Brain microvascular endothelial cell (primary cell): Measurements from ENCODE around the gene TTC23L.

Experiments used
- DNase-seq: peaks from one replicate; pipeline ENCODE4 v3.0.0-alpha.2; 2020
- H3K27ac ChIP-seq: fragments of 250-450 bp; sonication (Bioruptor Pico); 2 replicates; pipeline ENCODE4 v1.5.1; 2020; ENCODE audit warnings: mild to moderate bottlenecking, moderate library complexity
- H3K27me3 ChIP-seq: fragments of 250-450 bp; sonication (Bioruptor Pico); replicated peaks from 2 replicates; pipeline ENCODE4 v1.5.1; 2020; ENCODE audit warnings: mild to moderate bottlenecking
- H3K36me3 ChIP-seq: fragments of 250-450 bp; sonication (Bioruptor Pico); replicated peaks from 2 replicates; pipeline ENCODE4 v1.5.1; 2020; ENCODE audit warnings: mild to moderate bottlenecking
- H3K4me3 ChIP-seq: 2 replicates; pipeline ENCODE4 v1.5.1; 2011; ENCODE audit warnings: low read depth, mild to moderate bottlenecking, control low read depth, low read length, moderate library complexity
- CTCF ChIP-seq: IDR thresholded peaks from 2 replicates; pipeline ENCODE4 v1.5.1; 2011; ENCODE audit warnings: low read depth, mild to moderate bottlenecking, moderate library complexity, low read length, control low read depth, inconsistent platforms; ENCODE audit errors: missing control alignments
- in situ Hi-C: cut with HindIII; loops from 2 replicates; pipeline ENCODE4 v1.10.0; 2017; ENCODE audit warnings: low sequenced_read_pairs, low pct_ligation_motif_present

Gene TTC23L

GRCh38 chr5:34803974-34804732 lies 34.8 kb upstream of the TTC23L start:
- Histone ChIP-seq H3K27ac (no peak overlapping the region), H3K36me3 (peaks cover 78% of the 10 kb centered on the region)
- no peak for TF ChIP-seq CTCF

GRCh38 chr5:34804913-34805312 lies 34.1 kb upstream of the TTC23L start:
- in situ Hi-C loops: no loop called here
- no peak overlapping the region for H3K4me3 ChIP-seq

More at GRCh38 chr5:34803974-34804732, 34.8 kb upstream of the TTC23L start:
- Histone ChIP-seq H3K27me3 (no peaks in the 10 kb centered on the region), H3K4me3 (no peak overlapping the region)
- in situ Hi-C loops: no loop called here
- no peak for DNase-seq

GRCh38 chr5:34806532-34806931 lies 32.4 kb upstream of the TTC23L start:
- no peak for DNase-seq
- Histone ChIP-seq H3K27ac (no peak overlapping the region), H3K36me3 (peaks cover 67% of the 10 kb centered on the region), H3K4me3 (no peak overlapping the region), H3K27me3 (no peaks in the 10 kb centered on the region)
- in situ Hi-C loops: no loop called here
- no peak for TF ChIP-seq CTCF

More at GRCh38 chr5:34804913-34805312, 34.1 kb upstream of the TTC23L start:
- Histone ChIP-seq H3K27ac (no peak overlapping the region), H3K36me3 (peaks cover 72% of the 10 kb centered on the region), H3K27me3 (no peaks in the 10 kb centered on the region)
- no peak for DNase-seq
- no peak for TF ChIP-seq CTCF

- in situ Hi-C loops: no loop called here
- Histone ChIP-seq H3K4me3 (no peak overlapping the region), H3K36me3 (peaks cover 54% of the 10 kb centered on the region), H3K27ac (no peak overlapping the region), H3K27me3 (no peaks in the 10 kb centered on the region)
- TF ChIP-seq CTCF: no peak
- no peak for DNase-seq
Measured at GRCh38 chr5:34811706-34812105, 27.3 kb upstream of the TTC23L start.

- no peak for TF ChIP-seq CTCF
- in situ Hi-C loops: no loop called here
- H3K27ac ChIP-seq: no peak overlapping the region
- no peak overlapping the region for H3K4me3 ChIP-seq
- peaks cover 48% of the 10 kb centered on the region for H3K36me3 ChIP-seq
- no peaks in the 10 kb centered on the region for H3K27me3 ChIP-seq
- DNase-seq: no peak
Measured at GRCh38 chr5:34813509-34813908, 25.5 kb upstream of the TTC23L start.
